ENCODE results near the gene FAAP100. TPM values are rescaled to one million over a fixed set of nuclear protein-coding genes. Genes with fewer than 3 reads are reported as not detected.

Gene FAAP100
- total RNA-seq, 1 experiment from 2014 or later, result 54.7 TPM

GRCh38 chr17:81583589-81584342 is 31.6 kb upstream of the FAAP100 start:
- no peaks in the 10 kb centered on the region for H3K9me3 Mint-ChIP-seq
- TF ChIP-seq SMAD3 (CRISPR knock-in tag; IDR thresholded peaks at IDR 0.05; ENCODE audit: borderline replicate concordance) (no peak), ARID4B (CRISPR knock-in tag; IDR thresholded peaks at IDR 0.05; ENCODE audit: borderline replicate concordance) (no peak), OVOL2 (CRISPR knock-in tag; IDR thresholded peaks at IDR 0.05; ENCODE audit: borderline replicate concordance) (no peak), TEAD4 (CRISPR knock-in tag; IDR thresholded peaks at IDR 0.05) (no peak), CREM (CRISPR knock-in tag; IDR thresholded peaks at IDR 0.05) (no peak), PRRX2 (CRISPR knock-in tag; IDR thresholded peaks at IDR 0.05) (no peak), FOXP4 (CRISPR knock-in tag; IDR thresholded peaks at IDR 0.05) (no peak), GTF2I (CRISPR knock-in tag; conservative IDR thresholded peaks at IDR 0.05) (no peak), HMGXB4 (CRISPR knock-in tag; IDR thresholded peaks at IDR 0.05) (no peak), NFYB (CRISPR knock-in tag; conservative IDR thresholded peaks at IDR 0.05; ENCODE audit: low read depth) (no peak), ZSCAN18 (CRISPR knock-in tag; IDR thresholded peaks at IDR 0.05) (no peak), SOX15 (CRISPR knock-in tag; IDR thresholded peaks at IDR 0.05) (no peak), FOXK1 (CRISPR knock-in tag; IDR thresholded peaks at IDR 0.05) (no peak), USF2 (CRISPR knock-in tag; IDR thresholded peaks at IDR 0.05) (no peak), E2F1 (CRISPR knock-in tag; IDR thresholded peaks at IDR 0.05) (no peak), ZNF532 (CRISPR knock-in tag; IDR thresholded peaks at IDR 0.05; ENCODE audit: borderline replicate concordance) (no peak), CDX4 (CRISPR knock-in tag; IDR thresholded peaks at IDR 0.05; ENCODE audit: borderline replicate concordance) (no peak), ERG (CRISPR knock-in tag; IDR thresholded peaks at IDR 0.05) (no peak)

More at GRCh38 chr17:81583589-81584342, 31.6 kb upstream of the FAAP100 start:
- ChIA-PET CTCF (no interaction called here), POLR2A (no interaction called here)
- Mint-ChIP-seq H3K4me3 (no peak overlapping the region), H3K27ac (no peak overlapping the region), H3K27me3 (ENCODE audit: low read depth) (no peaks in the 10 kb centered on the region), H3K4me1 (no peaks in the 10 kb centered on the region), H3K36me3 (peaks cover 54% of the 10 kb centered on the region)
- ATAC-seq, result no peak
- DNase-seq (ENCODE audit: low spot score), result no peak
